H9 (cell line): Measurements from ENCODE around the gene TDRD5. TPM values are rescaled to one million over a fixed set of nuclear protein-coding genes. Genes with fewer than 3 reads are reported as not detected.

Experiments
- DNase-seq: peaks from one replicate; pipeline ENCODE4 v3.0.0-alpha.2; 2017
- H2AFZ ChIP-seq: one replicate; pipeline ENCODE4 v1.6.1; 2013; ENCODE audit warnings: mild to moderate bottlenecking, low read length, control low read depth, moderate library complexity
- H2AK5ac ChIP-seq: 2 replicates; pipeline ENCODE4 v1.6.1; 2013; ENCODE audit warnings: low read length, control low read depth, mixed read lengths; ENCODE audit not compliant: insufficient read length
- H2BK120ac ChIP-seq: one replicate; pipeline ENCODE4 v1.6.1; 2013; ENCODE audit warnings: low read depth, mild to moderate bottlenecking, low read length, control low read depth, inconsistent platforms; ENCODE audit not compliant: poor library complexity, severe bottlenecking
- H2BK12ac ChIP-seq: 2 replicates; pipeline ENCODE4 v1.6.1; 2013; ENCODE audit warnings: low read length, control low read depth, mixed read lengths, low read depth; ENCODE audit not compliant: insufficient read length
- H2BK15ac ChIP-seq: 2 replicates; pipeline ENCODE4 v1.6.1; 2013; ENCODE audit warnings: low read depth, low read length, control low read depth
- H2BK20ac ChIP-seq: one replicate; pipeline ENCODE4 v1.6.1; 2013; ENCODE audit warnings: low read depth, mild to moderate bottlenecking, low read length, control low read depth, inconsistent platforms; ENCODE audit not compliant: poor library complexity, severe bottlenecking
- H2BK5ac ChIP-seq: 2 replicates; pipeline ENCODE4 v1.6.1; 2013; ENCODE audit warnings: low read length, control low read depth, mixed read lengths; ENCODE audit not compliant: insufficient read length
- H3K14ac ChIP-seq: 2 replicates; pipeline ENCODE4 v1.6.1; 2013; ENCODE audit warnings: low read length, control low read depth; ENCODE audit not compliant: insufficient read depth
- H3K18ac ChIP-seq: 2 replicates; pipeline ENCODE4 v1.6.1; 2013; ENCODE audit warnings: low read depth, mild to moderate bottlenecking, mixed read lengths, low read length, control low read depth; ENCODE audit not compliant: insufficient read length
- H3K23ac ChIP-seq: 2 replicates; pipeline ENCODE4 v1.6.1; 2013; ENCODE audit warnings: low read length, control low read depth, mixed read lengths, low read depth; ENCODE audit not compliant: insufficient read length
- H3K23me2 ChIP-seq: 2 replicates; pipeline ENCODE4 v1.6.1; 2013; ENCODE audit warnings: low read depth, mild to moderate bottlenecking, mixed read lengths, low read length, control low read depth; ENCODE audit not compliant: insufficient read length, poor library complexity, severe bottlenecking
- H3K27ac ChIP-seq: 2 replicates; pipeline ENCODE4 v1.5.1; 2013; ENCODE audit warnings: low read length, control low read depth, mixed read lengths, low read depth; ENCODE audit not compliant: insufficient read length
- H3K27me3 ChIP-seq: 2 replicates; pipeline ENCODE4 v1.6.1; 2013; ENCODE audit warnings: low read length, control low read depth, inconsistent platforms; ENCODE audit not compliant: insufficient read depth
- H3K4ac ChIP-seq: 2 replicates; pipeline ENCODE4 v1.6.1; 2013; ENCODE audit warnings: low read depth, mild to moderate bottlenecking, control low read depth, inconsistent platforms, low read length, moderate library complexity
- H3K4me1 ChIP-seq: 2 replicates; pipeline ENCODE4 v1.6.1; 2013; ENCODE audit warnings: low read length, control low read depth, inconsistent platforms; ENCODE audit not compliant: insufficient read depth
- H3K4me2 ChIP-seq: 2 replicates; pipeline ENCODE4 v1.6.1; 2013; ENCODE audit warnings: low read length, control low read depth, mixed read lengths; ENCODE audit not compliant: insufficient read length, insufficient read depth
- H3K56ac ChIP-seq: 2 replicates; pipeline ENCODE4 v1.6.1; 2013; ENCODE audit warnings: low read depth, mild to moderate bottlenecking, mixed read lengths, low read length, control low read depth; ENCODE audit not compliant: insufficient read length
- H3K79me1 ChIP-seq: 2 replicates; pipeline ENCODE4 v1.6.1; 2013; ENCODE audit warnings: low read depth, mild to moderate bottlenecking, moderate library complexity, low read length, control low read depth, inconsistent platforms; ENCODE audit not compliant: insufficient read depth, poor library complexity, severe bottlenecking
- H3K79me2 ChIP-seq: 2 replicates; pipeline ENCODE4 v1.6.1; 2013; ENCODE audit warnings: low read length, control low read depth, inconsistent platforms; ENCODE audit not compliant: insufficient read depth
- H3K9ac ChIP-seq: 2 replicates; pipeline ENCODE4 v1.6.1; 2013; ENCODE audit warnings: low read length, control low read depth, mixed read lengths; ENCODE audit not compliant: insufficient read length; ENCODE audit errors: extremely low read depth
- H3K9me3 ChIP-seq: one replicate; pipeline ENCODE4 v1.6.1; 2013; ENCODE audit warnings: low read depth, low read length, inconsistent platforms; ENCODE audit not compliant: control insufficient read depth
- H3T11ph ChIP-seq: one replicate; pipeline ENCODE4 v1.6.1; 2013; ENCODE audit warnings: mild to moderate bottlenecking, low read length, control low read depth, inconsistent platforms
- H4K20me1 ChIP-seq: one replicate; pipeline ENCODE4 v1.6.1; 2013; ENCODE audit not compliant: control insufficient read depth, insufficient read length, insufficient read depth
- H4K5ac ChIP-seq: 2 replicates; pipeline ENCODE4 v1.6.1; 2013; ENCODE audit warnings: low read depth, mild to moderate bottlenecking, mixed read lengths, low read length, control low read depth; ENCODE audit not compliant: insufficient read length
- H4K8ac ChIP-seq: replicated peaks from 2 replicates; pipeline ENCODE4 v1.6.1; 2013; ENCODE audit warnings: low read length, control low read depth, mixed read lengths, low read depth; ENCODE audit not compliant: insufficient read length
- H4K91ac ChIP-seq: 2 replicates; pipeline ENCODE4 v1.6.1; 2013; ENCODE audit warnings: low read depth, mild to moderate bottlenecking, moderate library complexity, mixed read lengths, low read length, control low read depth; ENCODE audit not compliant: insufficient read length
- H3K27ac Mint-ChIP-seq, 3 experiments: 2 replicates in 2 of 3; 3 replicates in 1 of 3; pipeline ENCODE4 v1.8.0; 2020 to 2021; ENCODE audit warnings: mixed read lengths in 3 of 3, mild to moderate bottlenecking in 1 of 3, moderate library complexity in 1 of 3
- H3K27me3 Mint-ChIP-seq: 2 replicates; pipeline ENCODE4 v1.8.0; 2021; ENCODE audit warnings: low read depth, mild to moderate bottlenecking, moderate library complexity, mixed read lengths
- H3K36me3 Mint-ChIP-seq, 3 experiments: 2 replicates in 2 of 3; 3 replicates in 1 of 3; pipeline ENCODE4 v1.8.0; 2020 to 2021; ENCODE audit warnings: low read depth in 3 of 3, mixed read lengths in 3 of 3; ENCODE audit not compliant: insufficient read depth in 1 of 3
- H3K4me1 Mint-ChIP-seq, 2 experiments: 2 replicates each; pipeline ENCODE4 v1.8.0; 2020; ENCODE audit warnings: mixed read lengths in 2 of 2
- H3K4me3 Mint-ChIP-seq, 2 experiments: 2 replicates in 1 of 2; 3 replicates in 1 of 2; pipeline ENCODE4 v1.8.0; 2020 to 2021; ENCODE audit warnings: mild to moderate bottlenecking in 2 of 2, mixed read lengths in 2 of 2, moderate library complexity in 1 of 2
- H3K9me3 Mint-ChIP-seq, 2 experiments: 2 replicates in 1 of 2; 3 replicates in 1 of 2; pipeline ENCODE4 v1.8.0; 2020; ENCODE audit warnings: mild to moderate bottlenecking in 2 of 2, mixed read lengths in 2 of 2, moderate library complexity in 1 of 2
- WGBS: extraction: QIAGEN DNeasy Blood & Tissue Kit; methylation state at CpG from one replicate; pipeline ENCODE4 v1.1.7; 2013; ENCODE audit warnings: missing lambda C conversion rate, low lambda C conversion rate, mixed read lengths; ENCODE audit not compliant: insufficient read length; ENCODE audit errors: extremely low coverage; 5-methylcytosine and 5-hydroxymethylcytosine counted together
- total RNA-seq: library from RNA; stranded (reverse); gene quantifications from 2 replicates; pipeline ENCODE4 v1.2.1, GENCODE V29; 2021
- TF ChIP-seq, protein P1 (sequence below): fragments of 200-600 bp; sonication (generic); conservative IDR thresholded peaks from 3 replicates; pipeline ENCODE4 v1.8.0; 2021; ENCODE audit warnings: antibody characterized with exemption, mild to moderate bottlenecking

Gene TDRD5
- total RNA-seq, 1 experiment from 2014 or later = 0.33 TPM

DNA sequence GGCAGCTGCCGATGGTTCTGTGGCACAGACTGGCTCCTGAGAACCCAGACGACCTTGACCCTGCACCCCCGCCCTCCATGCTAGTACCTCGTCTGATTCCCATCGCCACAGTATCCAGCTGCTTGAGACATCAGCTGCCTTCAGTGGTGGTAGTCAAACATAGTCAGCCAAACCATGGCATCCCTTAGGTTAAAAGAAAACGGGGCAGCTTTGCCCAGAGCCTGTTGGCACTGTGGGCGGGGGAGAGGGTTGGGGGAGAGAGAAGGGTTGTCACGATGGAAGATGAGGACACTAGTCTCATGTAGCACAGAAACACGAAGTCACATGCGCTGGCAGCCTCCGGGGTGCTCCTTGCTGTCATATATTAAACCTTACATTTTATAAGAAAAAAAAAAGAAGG is 961 bp upstream of the TDRD5 start:
- no peak for DNase-seq
- H3K23me2 ChIP-seq = no peaks in the 10 kb centered on the region
- peaks cover 49% of the 10 kb centered on the region for H3K27me3 Mint-ChIP-seq

More for the DNA sequence above, 961 bp upstream of the TDRD5 start:
- Histone ChIP-seq H3K27me3 (peaks cover 9% of the 10 kb centered on the region; the same call in 1 of the 2 replicates), H2AFZ (no peak overlapping the region), H3K79me1 (no peaks in the 10 kb centered on the region), H3T11ph (no peak overlapping the region), H3K79me2 (no peaks in the 10 kb centered on the region), H3K23ac (no peak overlapping the region), H3K27ac (no peak overlapping the region), H3K56ac (no peak overlapping the region), H2BK20ac (no peak overlapping the region), H3K14ac (no peak overlapping the region), H2AK5ac (no peak overlapping the region), H3K4me1 (no peaks in the 10 kb centered on the region), H2BK5ac (no peak overlapping the region), H4K20me1 (no peaks in the 10 kb centered on the region), H4K8ac (no peak overlapping the region), H3K4ac (no peak overlapping the region), H2BK12ac (no peak overlapping the region), H3K4me2 (no peak overlapping the region), H3K9me3 (no peaks in the 10 kb centered on the region), H4K91ac (no peak overlapping the region), H4K5ac (no peak overlapping the region), H2BK15ac (no peak overlapping the region), H2BK120ac (no peak overlapping the region), H3K18ac (no peak overlapping the region), H3K9ac (no peak overlapping the region)
- no peak overlapping the region for H3K4me3 Mint-ChIP-seq
- peaks cover 3 to 7% of the 10 kb centered on the region in 2 experiments; a peak in 4 of 5 replicates for H3K9me3 Mint-ChIP-seq
- TF ChIP-seq, protein P1, sequence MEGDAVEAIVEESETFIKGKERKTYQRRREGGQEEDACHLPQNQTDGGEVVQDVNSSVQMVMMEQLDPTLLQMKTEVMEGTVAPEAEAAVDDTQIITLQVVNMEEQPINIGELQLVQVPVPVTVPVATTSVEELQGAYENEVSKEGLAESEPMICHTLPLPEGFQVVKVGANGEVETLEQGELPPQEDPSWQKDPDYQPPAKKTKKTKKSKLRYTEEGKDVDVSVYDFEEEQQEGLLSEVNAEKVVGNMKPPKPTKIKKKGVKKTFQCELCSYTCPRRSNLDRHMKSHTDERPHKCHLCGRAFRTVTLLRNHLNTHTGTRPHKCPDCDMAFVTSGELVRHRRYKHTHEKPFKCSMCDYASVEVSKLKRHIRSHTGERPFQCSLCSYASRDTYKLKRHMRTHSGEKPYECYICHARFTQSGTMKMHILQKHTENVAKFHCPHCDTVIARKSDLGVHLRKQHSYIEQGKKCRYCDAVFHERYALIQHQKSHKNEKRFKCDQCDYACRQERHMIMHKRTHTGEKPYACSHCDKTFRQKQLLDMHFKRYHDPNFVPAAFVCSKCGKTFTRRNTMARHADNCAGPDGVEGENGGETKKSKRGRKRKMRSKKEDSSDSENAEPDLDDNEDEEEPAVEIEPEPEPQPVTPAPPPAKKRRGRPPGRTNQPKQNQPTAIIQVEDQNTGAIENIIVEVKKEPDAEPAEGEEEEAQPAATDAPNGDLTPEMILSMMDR = no peak
- H3K36me3 Mint-ChIP-seq = peaks cover 0 to 1% (median 0%) of the 10 kb centered on the region in 3 experiments; a peak in 2 of 7 replicates
- H3K27ac Mint-ChIP-seq = no peak overlapping the region
- peaks cover 3 to 7% of the 10 kb centered on the region in 2 experiments for H3K4me1 Mint-ChIP-seq
- no CpG with 5 or more reads among the region's 11 CpGs for WGBS
